ENCODE results near the gene DRD3. TPM values are rescaled to one million over a fixed set of nuclear protein-coding genes. Genes with fewer than 3 reads are reported as not detected.

The DRD3 gene
- total RNA-seq, 1 experiment from 2014 or later = not detected

GRCh38 chr3:114103858-114104257 is 75.0 kb downstream of the DRD3 start:
- H3K27ac ChIP-seq (ENCODE audit: low read depth, low read length, poor library complexity, severe bottlenecking) = no peak overlapping the region
- no peaks in the 10 kb centered on the region for H3K9me3 ChIP-seq (ENCODE audit: low read depth, low read length, poor library complexity, severe bottlenecking)
- intact Hi-C loops (cut with micrococcal nuclease; ENCODE audit: unreplicated experiment) = no loop called here
- H3K36me3 ChIP-seq (ENCODE audit: insufficient read depth, low read length, poor library complexity, severe bottlenecking) = no peaks in the 10 kb centered on the region
- CTCF ChIA-PET = no interaction called here
- DNase-seq (ENCODE audit: low spot score) = no peak
- H3K4me3 ChIP-seq (ENCODE audit: low read depth, low read length, poor library complexity, severe bottlenecking) = no peak overlapping the region
- TF ChIP-seq CTCF (conservative IDR thresholded peaks at IDR 0.05; ENCODE audit: low read depth, low read length) (no peak), EZH2 (IDR thresholded peaks at IDR 0.05; ENCODE audit: borderline replicate concordance, low read depth, low read length, poor library complexity, severe bottlenecking) (no peak)
- H3K4me1 ChIP-seq (ENCODE audit: insufficient read depth, low read length, poor library complexity, severe bottlenecking) = peaks cover 8% of the 10 kb centered on the region
- no TSS peak for BruUV-seq (replicated peaks)
- no peaks in the 10 kb centered on the region for H3K27me3 ChIP-seq (replicated peaks; ENCODE audit: insufficient read depth, low read depth, low read length, poor library complexity)
- POLR2A ChIA-PET (ENCODE audit: low non-redundant PET) = no interaction called here

GRCh38 chr3:114103181-114103580 is 75.7 kb downstream of the DRD3 start:
- H3K27ac ChIP-seq (ENCODE audit: low read depth, low read length, poor library complexity, severe bottlenecking) = no peak overlapping the region
- no peaks in the 10 kb centered on the region for H3K36me3 ChIP-seq (ENCODE audit: insufficient read depth, low read length, poor library complexity, severe bottlenecking)
- no peaks in the 10 kb centered on the region for H3K27me3 ChIP-seq (replicated peaks; ENCODE audit: insufficient read depth, low read depth, low read length, poor library complexity)
- no peak for TF ChIP-seq EZH2 (IDR thresholded peaks at IDR 0.05; ENCODE audit: borderline replicate concordance, low read depth, low read length, poor library complexity, severe bottlenecking)
- TF ChIP-seq CTCF (conservative IDR thresholded peaks at IDR 0.05; ENCODE audit: low read depth, low read length) = no peak
- no peak overlapping the region for H3K4me3 ChIP-seq (ENCODE audit: low read depth, low read length, poor library complexity, severe bottlenecking)
- no peak for DNase-seq (ENCODE audit: low spot score)
- H3K4me1 ChIP-seq (ENCODE audit: insufficient read depth, low read length, poor library complexity, severe bottlenecking) = peaks cover 8% of the 10 kb centered on the region
- intact Hi-C loops (cut with micrococcal nuclease; ENCODE audit: unreplicated experiment) = no loop called here
- CTCF ChIA-PET = no interaction called here
- POLR2A ChIA-PET (ENCODE audit: low non-redundant PET) = no interaction called here
- BruUV-seq (replicated peaks) = no TSS peak
- H3K9me3 ChIP-seq (ENCODE audit: low read depth, low read length, poor library complexity, severe bottlenecking) = no peaks in the 10 kb centered on the region

GRCh38 chr3:114101101-114101500 is 77.8 kb downstream of the DRD3 start:
- no TSS peak for BruUV-seq (replicated peaks)
- POLR2A ChIA-PET (ENCODE audit: low non-redundant PET) = no interaction called here

More at GRCh38 chr3:114101101-114101500, 77.8 kb downstream of the DRD3 start:
- H3K36me3 ChIP-seq (ENCODE audit: insufficient read depth, low read length, poor library complexity, severe bottlenecking) = no peaks in the 10 kb centered on the region
- no peaks in the 10 kb centered on the region for H3K9me3 ChIP-seq (ENCODE audit: low read depth, low read length, poor library complexity, severe bottlenecking)
- H3K4me1 ChIP-seq (ENCODE audit: insufficient read depth, low read length, poor library complexity, severe bottlenecking) = peaks cover 8% of the 10 kb centered on the region
- intact Hi-C loops (cut with micrococcal nuclease; ENCODE audit: unreplicated experiment) = no loop called here
- CTCF ChIA-PET = no interaction called here
- TF ChIP-seq EZH2 (IDR thresholded peaks at IDR 0.05; ENCODE audit: borderline replicate concordance, low read depth, low read length, poor library complexity, severe bottlenecking) = no peak
- no peak for TF ChIP-seq CTCF (conservative IDR thresholded peaks at IDR 0.05; ENCODE audit: low read depth, low read length)
- H3K4me3 ChIP-seq (ENCODE audit: low read depth, low read length, poor library complexity, severe bottlenecking) = no peak overlapping the region
- H3K27me3 ChIP-seq (replicated peaks; ENCODE audit: insufficient read depth, low read depth, low read length, poor library complexity) = no peaks in the 10 kb centered on the region
- DNase-seq (ENCODE audit: low spot score) = peak; percentile 39
- H3K27ac ChIP-seq (ENCODE audit: low read depth, low read length, poor library complexity, severe bottlenecking) = no peak overlapping the region
